HCT116 (cell line): Measurements from ENCODE around the gene C19orf25. TPM values are rescaled to one million over a fixed set of nuclear protein-coding genes. Genes with fewer than 3 reads are reported as not detected.
"Not testable (repeated sequence)": the region's sequence is repeated elsewhere in the genome, so short reads cannot be mapped to it uniquely, and the experiment has no call there.

Experiments used
- ATAC-seq: fragments of 200-7000 bp; cut with Tn5 transposase; 2 replicates; pipeline ENCODE4 v1.9.1; 2020; ENCODE audit warnings: mild to moderate bottlenecking, moderate library complexity
- BruUV-seq: library from RNA; stranded (reverse); fragments of 400-500 nt; replicated peaks from 2 replicates; lab custom pipeline; 2021; lab: Mats Ljungman, UMichigan
- CTCF ChIA-PET: fragments of 300-600 bp; sonication (Branson Sonifier 250); formaldehyde crosslinking; loops from one replicate; lab custom pipeline; 2021; ENCODE audit warnings: antibody characterized with exemption; lab: Charles Lee
- POLR2A ChIA-PET: fragments of 300-600, 350-600 bp; sonication (Branson Sonifier 250); formaldehyde crosslinking; loops from one replicate; lab custom pipeline; 2021; ENCODE audit warnings: antibody characterized with exemption; lab: Charles Lee
- RAD21 ChIA-PET, 2 experiments: fragments of 300-600 bp; sonication (Branson Sonifier 250); formaldehyde crosslinking; loops; one replicate each; lab custom pipeline; 2023; ENCODE audit warnings: low total read pairs in 2 of 2; ENCODE audit not compliant: uncharacterized antibody in 2 of 2, unreplicated experiment in 2 of 2, low non-redundant PET in 1 of 2; lab: Charles Lee
- DNase-seq: peaks from one replicate; pipeline ENCODE4 v3.0.0-alpha.2; 2010; ENCODE audit warnings: low read depth, low spot score
- H2AFZ ChIP-seq: fragments of 200-600 bp; shearing (Covaris generic), sonication (generic); 2 replicates; pipeline ENCODE4 v1.6.1; 2017; ENCODE audit warnings: low read depth, mixed run types, mixed read lengths, antibody characterized with exemption, low read length; ENCODE audit not compliant: poor library complexity, severe bottlenecking
- H3K27ac ChIP-seq: 2 replicates; pipeline ENCODE4 v1.5.1; 2012; ENCODE audit warnings: low read depth, low read length
- H3K27me3 ChIP-seq: fragments of 200-600 bp; sonication (generic); 2 replicates; pipeline ENCODE4 v1.6.1; 2016; ENCODE audit warnings: mixed run types, low read length, mixed read lengths; ENCODE audit not compliant: insufficient read depth
- H3K36me3 ChIP-seq, 2 experiments: fragments of 200-500 bp in 1 of 2; fragments of 200-600 bp in 1 of 2; sonication (Bioruptor generic) in 1 of 2; sonication (generic) in 1 of 2; 2 replicates each; pipeline versions ENCODE4 v1.5.1 to v1.6.1; 2014 to 2016; ENCODE audit warnings: low read length in 2 of 2, inconsistent platforms in 1 of 2, mixed read lengths in 1 of 2, mixed run types in 1 of 2; ENCODE audit not compliant: insufficient read depth in 2 of 2, control insufficient read depth in 1 of 2
- H3K4me1 ChIP-seq, 2 experiments: fragments of 200-600 bp in 1 of 2; sonication (generic) in 1 of 2; 2 replicates each; pipeline versions ENCODE4 v1.5.1 to v1.6.1; 2012 to 2017; ENCODE audit warnings: low read length in 2 of 2, inconsistent platforms in 1 of 2, mild to moderate bottlenecking in 1 of 2, mixed read lengths in 1 of 2, mixed run types in 1 of 2, moderate library complexity in 1 of 2; ENCODE audit not compliant: insufficient read depth in 2 of 2, control insufficient read depth in 1 of 2
- H3K4me2 ChIP-seq: fragments of 200-600 bp; sonication (generic); 2 replicates; pipeline ENCODE4 v1.6.1; 2017; ENCODE audit warnings: mixed run types, low read length, mixed read lengths
- H3K4me3 ChIP-seq, 2 experiments: fragments of 200-600 bp in 1 of 2; sonication (generic) in 1 of 2; replicated peaks in 1 of 2; 2 replicates each; pipeline ENCODE4 v1.5.1; 2011 to 2016; ENCODE audit warnings: low read length in 2 of 2, control low read depth in 1 of 2, low read depth in 1 of 2, mild to moderate bottlenecking in 1 of 2, mixed read lengths in 1 of 2, mixed run types in 1 of 2
- H3K79me2 ChIP-seq: fragments of 200-600 bp; sonication (generic); 2 replicates; pipeline ENCODE4 v1.6.1; 2017; ENCODE audit warnings: mild to moderate bottlenecking, mixed run types, low read length, moderate library complexity, mixed read lengths; ENCODE audit not compliant: insufficient read depth
- H3K9ac ChIP-seq: fragments of 200-600 bp; sonication (generic); 2 replicates; pipeline ENCODE4 v1.6.1; 2016; ENCODE audit warnings: low read length, mixed read lengths
- H3K9me2 ChIP-seq: fragments of 200-600 bp; sonication (generic), shearing (Covaris generic); 2 replicates; pipeline ENCODE4 v1.6.1; 2017; ENCODE audit warnings: mixed run types, mild to moderate bottlenecking, moderate library complexity; ENCODE audit not compliant: insufficient read depth
- H3K9me3 ChIP-seq, 2 experiments: fragments of 200-500 bp in 1 of 2; fragments of 200-600 bp in 1 of 2; sonication (Bioruptor generic) in 1 of 2; sonication (generic) in 1 of 2; 2 replicates each; pipeline ENCODE4 v1.6.1; 2014 to 2017; ENCODE audit warnings: low read length in 2 of 2, mixed read lengths in 2 of 2, inconsistent platforms in 1 of 2, low read depth in 1 of 2, mild to moderate bottlenecking in 1 of 2, mixed run types in 1 of 2, moderate library complexity in 1 of 2; ENCODE audit not compliant: control insufficient read depth in 1 of 2, insufficient read depth in 1 of 2
- H4K20me1 ChIP-seq: fragments of 200-600 bp; sonication (generic), shearing (Covaris generic); 2 replicates; pipeline ENCODE4 v1.6.1; 2017; ENCODE audit warnings: mixed run types, mild to moderate bottlenecking, moderate library complexity; ENCODE audit not compliant: insufficient read depth
- CEBPB ChIP-seq: IDR thresholded peaks from 2 replicates; pipeline ENCODE4 v1.6.1; 2012; ENCODE audit warnings: low read depth
- EGR1 ChIP-seq: IDR thresholded peaks from 2 replicates; pipeline ENCODE4 v1.6.1; 2012; ENCODE audit warnings: low read depth
- ELF1 ChIP-seq: IDR thresholded peaks from 2 replicates; pipeline ENCODE4 v1.6.1; 2012; ENCODE audit warnings: low read depth, borderline replicate concordance
- EZH2phosphoT487 ChIP-seq: fragments of 200-600 bp; IDR thresholded peaks from 2 replicates; pipeline ENCODE4 v1.6.1; 2018; ENCODE audit warnings: antibody characterized with exemption, borderline replicate concordance
- FOSL1 ChIP-seq: IDR thresholded peaks from 2 replicates; pipeline ENCODE4 v1.6.1; 2012; ENCODE audit warnings: low read depth
- POLR2A ChIP-seq: IDR thresholded peaks from 2 replicates; pipeline ENCODE4 v1.7.0; 2011; ENCODE audit warnings: borderline replicate concordance; ENCODE audit not compliant: insufficient read depth, insufficient read length; ENCODE audit errors: extremely low read depth
- RAD21 ChIP-seq: IDR thresholded peaks from 2 replicates; pipeline ENCODE4 v1.6.1; 2012; ENCODE audit warnings: low read depth, mild to moderate bottlenecking
- SIN3A ChIP-seq: IDR thresholded peaks from 2 replicates; pipeline ENCODE4 v1.6.1; 2012; ENCODE audit warnings: low read depth
- SRF ChIP-seq: IDR thresholded peaks from 2 replicates; pipeline ENCODE4 v1.6.1; 2012; ENCODE audit warnings: low read depth
- TCF7L2 ChIP-seq: IDR thresholded peaks from 2 replicates; pipeline ENCODE4 v1.7.0; 2011; ENCODE audit warnings: borderline replicate concordance, inconsistent platforms; ENCODE audit not compliant: insufficient read depth, insufficient read length; ENCODE audit errors: extremely low read depth
- ZFX ChIP-seq: fragments of 450-650 bp; IDR thresholded peaks from 2 replicates; pipeline ENCODE4 v1.6.1; 2017
- ZNF274 ChIP-seq: fragments of 200-500 bp; sonication (Bioruptor generic); IDR thresholded peaks from 2 replicates; pipeline ENCODE4 v1.6.1; 2014; ENCODE audit warnings: mild to moderate bottlenecking, low read depth, low read length, inconsistent platforms
- intact Hi-C: fragments of 100-400 bp; cut with micrococcal nuclease; formaldehyde crosslinking; loops from 2 replicates; pipeline ENCODE4 v1.10.0; 2022
- total RNA-seq: library from RNA; stranded (reverse); gene quantifications from one replicate; pipeline ENCODE4 v1.2.1, GENCODE V29; 2021; ENCODE audit not compliant: unreplicated experiment
- TF ChIP-seq, protein P1 (sequence below): IDR thresholded peaks from 2 replicates; pipeline ENCODE4 v1.6.1; 2011; ENCODE audit warnings: mild to moderate bottlenecking, low read length, moderate library complexity; ENCODE audit not compliant: insufficient replicate concordance; ENCODE audit errors: extremely low read depth
- TF ChIP-seq, protein P2 (sequence below): IDR thresholded peaks from 2 replicates; pipeline ENCODE4 v1.6.1; 2012
- TF ChIP-seq, protein P3 (sequence below), 3 experiments: fragments of 200-600 bp in 1 of 3; sonication (generic) in 1 of 3; IDR thresholded peaks in 2 of 3; conservative IDR thresholded peaks in 1 of 3; 2 replicates each; pipeline ENCODE4 v1.5.1; 2012 to 2017; ENCODE audit warnings: low read depth in 2 of 3, low read length in 2 of 3, antibody characterized with exemption in 1 of 3, borderline replicate concordance in 1 of 3, control low read depth in 1 of 3, mild to moderate bottlenecking in 1 of 3, mixed read lengths in 1 of 3, mixed run types in 1 of 3, moderate library complexity in 1 of 3; ENCODE audit not compliant: insufficient read depth in 1 of 3

Gene C19orf25
- total RNA-seq, 1 experiment from 2014 or later = 48.8 TPM

- Histone ChIP-seq H3K9me3 (no peaks in the 10 kb centered on the region), H3K9ac (no peak overlapping the region), H2AFZ (no peak overlapping the region), H3K9me2 (no peaks in the 10 kb centered on the region), H3K79me2 (no peaks in the 10 kb centered on the region), H3K27ac (no peak overlapping the region; the same call in 1 of the 2 replicates), H4K20me1 (no peaks in the 10 kb centered on the region), H3K4me3 (no peak overlapping the region), H3K36me3 (no peaks in the 10 kb centered on the region), H3K4me1 (no peaks in the 10 kb centered on the region), H3K27me3 (no peaks in the 10 kb centered on the region), H3K4me2 (no peak overlapping the region)
- DNase-seq (no peak), ATAC-seq (no peak)
- ChIA-PET POLR2A (no interaction called here), CTCF (no interaction called here), RAD21 (no interaction called here)
- TF ChIP-seq, protein P1, sequence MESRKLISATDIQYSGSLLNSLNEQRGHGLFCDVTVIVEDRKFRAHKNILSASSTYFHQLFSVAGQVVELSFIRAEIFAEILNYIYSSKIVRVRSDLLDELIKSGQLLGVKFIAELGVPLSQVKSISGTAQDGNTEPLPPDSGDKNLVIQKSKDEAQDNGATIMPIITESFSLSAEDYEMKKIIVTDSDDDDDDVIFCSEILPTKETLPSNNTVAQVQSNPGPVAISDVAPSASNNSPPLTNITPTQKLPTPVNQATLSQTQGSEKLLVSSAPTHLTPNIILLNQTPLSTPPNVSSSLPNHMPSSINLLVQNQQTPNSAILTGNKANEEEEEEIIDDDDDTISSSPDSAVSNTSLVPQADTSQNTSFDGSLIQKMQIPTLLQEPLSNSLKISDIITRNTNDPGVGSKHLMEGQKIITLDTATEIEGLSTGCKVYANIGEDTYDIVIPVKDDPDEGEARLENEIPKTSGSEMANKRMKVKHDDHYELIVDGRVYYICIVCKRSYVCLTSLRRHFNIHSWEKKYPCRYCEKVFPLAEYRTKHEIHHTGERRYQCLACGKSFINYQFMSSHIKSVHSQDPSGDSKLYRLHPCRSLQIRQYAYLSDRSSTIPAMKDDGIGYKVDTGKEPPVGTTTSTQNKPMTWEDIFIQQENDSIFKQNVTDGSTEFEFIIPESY = no peak
- TF ChIP-seq TCF7L2 = no peak
- TF ChIP-seq ELF1 = no peak
- TF ChIP-seq EZH2phosphoT487 = no peak
- TF ChIP-seq ZFX = no peak
- TF ChIP-seq, protein P2, sequence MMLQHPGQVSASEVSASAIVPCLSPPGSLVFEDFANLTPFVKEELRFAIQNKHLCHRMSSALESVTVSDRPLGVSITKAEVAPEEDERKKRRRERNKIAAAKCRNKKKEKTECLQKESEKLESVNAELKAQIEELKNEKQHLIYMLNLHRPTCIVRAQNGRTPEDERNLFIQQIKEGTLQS = no peak
- no peak for TF ChIP-seq FOSL1
- no peak for TF ChIP-seq CEBPB
- no peak for TF ChIP-seq SRF
- TF ChIP-seq POLR2A = no peak
- no peak for TF ChIP-seq EGR1
- TF ChIP-seq ZNF274 = no peak
- no peak for TF ChIP-seq RAD21
- TF ChIP-seq SIN3A = no peak
- TF ChIP-seq, protein P3, sequence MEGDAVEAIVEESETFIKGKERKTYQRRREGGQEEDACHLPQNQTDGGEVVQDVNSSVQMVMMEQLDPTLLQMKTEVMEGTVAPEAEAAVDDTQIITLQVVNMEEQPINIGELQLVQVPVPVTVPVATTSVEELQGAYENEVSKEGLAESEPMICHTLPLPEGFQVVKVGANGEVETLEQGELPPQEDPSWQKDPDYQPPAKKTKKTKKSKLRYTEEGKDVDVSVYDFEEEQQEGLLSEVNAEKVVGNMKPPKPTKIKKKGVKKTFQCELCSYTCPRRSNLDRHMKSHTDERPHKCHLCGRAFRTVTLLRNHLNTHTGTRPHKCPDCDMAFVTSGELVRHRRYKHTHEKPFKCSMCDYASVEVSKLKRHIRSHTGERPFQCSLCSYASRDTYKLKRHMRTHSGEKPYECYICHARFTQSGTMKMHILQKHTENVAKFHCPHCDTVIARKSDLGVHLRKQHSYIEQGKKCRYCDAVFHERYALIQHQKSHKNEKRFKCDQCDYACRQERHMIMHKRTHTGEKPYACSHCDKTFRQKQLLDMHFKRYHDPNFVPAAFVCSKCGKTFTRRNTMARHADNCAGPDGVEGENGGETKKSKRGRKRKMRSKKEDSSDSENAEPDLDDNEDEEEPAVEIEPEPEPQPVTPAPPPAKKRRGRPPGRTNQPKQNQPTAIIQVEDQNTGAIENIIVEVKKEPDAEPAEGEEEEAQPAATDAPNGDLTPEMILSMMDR (IDR thresholded peaks at IDR 0.05 in 2 of 3, conservative IDR thresholded peaks at IDR 0.05 in 1 of 3; ENCODE audit: borderline replicate concordance in 1 of 3, insufficient read depth in 1 of 3, low read depth in 2 of 3, low read length in 2 of 3) = no peak
- intact Hi-C loops = no loop called here
- no TSS peak for BruUV-seq
Observed at GRCh38 chr19:1520203-1520780, 41.3 kb upstream of the C19orf25 start.

DNA sequence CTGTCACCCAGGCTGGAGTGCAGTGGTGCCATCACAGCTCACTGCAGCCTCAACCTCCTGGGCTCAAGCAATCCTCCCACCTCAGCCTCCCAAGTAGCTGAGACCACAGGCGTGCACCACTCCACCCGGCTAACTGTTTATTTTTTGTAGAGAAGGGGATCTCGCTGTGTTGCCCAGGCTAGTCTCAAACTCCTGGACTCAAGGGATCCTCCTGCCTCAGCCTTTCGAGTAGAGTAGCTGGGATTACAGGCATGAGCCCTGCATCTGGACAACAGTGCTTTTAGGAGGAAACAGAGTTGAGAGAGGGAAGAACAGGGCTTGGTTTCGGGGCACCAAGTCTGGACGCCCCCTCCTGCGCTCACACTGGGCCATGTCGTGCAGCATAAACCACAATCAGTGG lies 40.8 kb upstream of the C19orf25 start:
- DNase-seq, H3K9me3 ChIP-seq, H3K4me1 ChIP-seq, H3K36me3 ChIP-seq, H4K20me1 ChIP-seq, H3K9ac ChIP-seq, RAD21 ChIA-PET, BruUV-seq, H3K27me3 ChIP-seq, H3K4me3 ChIP-seq, ATAC-seq, H2AFZ ChIP-seq, intact Hi-C loops, H3K27ac ChIP-seq, POLR2A ChIA-PET, H3K79me2 ChIP-seq, CTCF ChIA-PET, H3K4me2 ChIP-seq, H3K9me2 ChIP-seq: not testable (repeated sequence)
